Colonic mucosa (tissue), 4 donors: ENCODE results near the gene RASGEF1C. TPM values are rescaled to one million over a fixed set of nuclear protein-coding genes. Genes with fewer than 3 reads are reported as not detected.

Experiments used
- DNase-seq: peaks from one replicate; pipeline ENCODE4 v3.0.0-alpha.2; 2020
- H3K27ac ChIP-seq: fragments of 200-600 bp; one replicate; pipeline ENCODE4 v1.8.0; 2021
- H3K27me3 ChIP-seq: fragments of 200-600 bp; one replicate; pipeline ENCODE4 v1.8.0; 2021
- H3K36me3 ChIP-seq: fragments of 200-600 bp; one replicate; pipeline ENCODE4 v1.8.0; 2021
- H3K4me1 ChIP-seq: fragments of 200-600 bp; one replicate; pipeline ENCODE4 v1.8.0; 2021; ENCODE audit warnings: mild to moderate bottlenecking
- H3K4me3 ChIP-seq: fragments of 200-600 bp; one replicate; pipeline ENCODE4 v1.8.0; 2021
- H3K9ac ChIP-seq, 2 donors: one replicate each; pipeline ENCODE4 v1.7.0; 2013; ENCODE audit warnings: control low read depth in 2 of 2, low read depth in 2 of 2, low read length in 2 of 2
- H3K9me3 ChIP-seq: fragments of 200-600 bp; one replicate; pipeline ENCODE4 v1.8.0; 2021
- intact Hi-C: fragments of 100-400 bp; cut with DNase I; formaldehyde crosslinking; loops from one replicate; pipeline ENCODE4 v1.14.1; 2022
- total RNA-seq, 2 donors: library from RNA; stranded (reverse); fragmentation: NEBNext Ultra II Directional in 1 of 2; extraction: Animal tissue kit (Norgen Biotek cat#: 25700) in 1 of 2; gene quantifications; one replicate each; pipeline ENCODE4 v1.2.1, GENCODE V29; 2021
- TF ChIP-seq, protein P1 (sequence below): fragments of 200-600 bp; IDR thresholded peaks from one replicate; pipeline ENCODE4 v1.8.0; 2022; ENCODE audit warnings: antibody characterized with exemption, mild to moderate bottlenecking
- donor health status: healthy.
- donor health status: DM: no; HTN: no; CAD: no.
- donor health status: DM: no; HTN: no; CAD: no.

Gene RASGEF1C
- total RNA-seq, 2 donors from 2014 or later: 0.85 TPM; not detected in 1

DNA sequence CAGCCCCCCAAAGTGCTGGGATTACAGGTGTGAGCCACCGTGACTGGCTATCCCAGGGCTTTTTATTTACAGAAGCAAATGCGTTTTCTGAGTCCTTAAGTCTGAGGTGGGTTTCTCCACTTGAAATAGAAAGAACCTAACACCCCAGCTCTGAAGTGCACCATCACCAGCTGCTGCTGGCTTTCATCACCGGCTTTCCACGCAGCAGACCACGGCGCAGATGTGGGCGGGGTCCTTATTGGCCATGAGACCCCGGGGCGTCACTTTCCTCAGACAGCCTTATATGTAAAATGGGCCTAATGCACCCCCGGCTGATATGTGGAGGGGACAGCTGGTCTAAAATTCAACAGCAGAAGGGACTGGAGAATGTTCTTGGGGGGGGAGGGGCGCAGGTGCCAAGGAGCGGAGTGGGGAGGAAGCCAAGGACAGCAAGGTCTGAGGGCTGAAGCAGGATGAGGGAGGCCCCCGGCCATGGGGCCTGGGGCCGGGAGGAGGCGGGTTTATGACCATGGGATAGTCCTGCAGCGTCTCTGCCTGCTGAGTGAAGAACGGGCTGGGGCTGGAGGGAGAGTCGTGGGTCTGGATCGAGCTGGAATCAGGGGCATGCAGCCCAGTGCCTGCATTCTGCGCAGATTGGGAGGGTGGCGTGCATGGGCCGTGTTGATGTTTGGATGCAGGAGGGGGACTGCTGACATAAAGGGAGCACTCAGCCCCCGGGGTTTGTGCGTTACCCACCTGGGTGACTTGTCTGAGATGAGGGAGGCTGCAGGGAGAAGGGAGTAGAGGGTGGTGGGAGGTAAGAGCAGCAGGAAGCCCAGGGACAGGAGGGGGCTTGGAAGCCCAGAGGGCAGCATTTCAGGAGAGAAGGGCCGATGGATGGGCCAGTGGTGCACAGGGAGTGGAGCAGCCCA lies 30.2 kb downstream of the RASGEF1C start:
- Histone ChIP-seq H3K36me3 (no peaks in the 10 kb centered on the region), H3K4me3 (no peak overlapping the region), H3K9ac (no peak overlapping the region), H3K27me3 (no peaks in the 10 kb centered on the region), H3K27ac (no peak overlapping the region), H3K4me1 (no peaks in the 10 kb centered on the region), H3K9me3 (no peaks in the 10 kb centered on the region)
- intact Hi-C loops: no loop called here
- peak; percentile 7 for DNase-seq
- TF ChIP-seq, protein P1, sequence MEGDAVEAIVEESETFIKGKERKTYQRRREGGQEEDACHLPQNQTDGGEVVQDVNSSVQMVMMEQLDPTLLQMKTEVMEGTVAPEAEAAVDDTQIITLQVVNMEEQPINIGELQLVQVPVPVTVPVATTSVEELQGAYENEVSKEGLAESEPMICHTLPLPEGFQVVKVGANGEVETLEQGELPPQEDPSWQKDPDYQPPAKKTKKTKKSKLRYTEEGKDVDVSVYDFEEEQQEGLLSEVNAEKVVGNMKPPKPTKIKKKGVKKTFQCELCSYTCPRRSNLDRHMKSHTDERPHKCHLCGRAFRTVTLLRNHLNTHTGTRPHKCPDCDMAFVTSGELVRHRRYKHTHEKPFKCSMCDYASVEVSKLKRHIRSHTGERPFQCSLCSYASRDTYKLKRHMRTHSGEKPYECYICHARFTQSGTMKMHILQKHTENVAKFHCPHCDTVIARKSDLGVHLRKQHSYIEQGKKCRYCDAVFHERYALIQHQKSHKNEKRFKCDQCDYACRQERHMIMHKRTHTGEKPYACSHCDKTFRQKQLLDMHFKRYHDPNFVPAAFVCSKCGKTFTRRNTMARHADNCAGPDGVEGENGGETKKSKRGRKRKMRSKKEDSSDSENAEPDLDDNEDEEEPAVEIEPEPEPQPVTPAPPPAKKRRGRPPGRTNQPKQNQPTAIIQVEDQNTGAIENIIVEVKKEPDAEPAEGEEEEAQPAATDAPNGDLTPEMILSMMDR: no peak

DNA sequence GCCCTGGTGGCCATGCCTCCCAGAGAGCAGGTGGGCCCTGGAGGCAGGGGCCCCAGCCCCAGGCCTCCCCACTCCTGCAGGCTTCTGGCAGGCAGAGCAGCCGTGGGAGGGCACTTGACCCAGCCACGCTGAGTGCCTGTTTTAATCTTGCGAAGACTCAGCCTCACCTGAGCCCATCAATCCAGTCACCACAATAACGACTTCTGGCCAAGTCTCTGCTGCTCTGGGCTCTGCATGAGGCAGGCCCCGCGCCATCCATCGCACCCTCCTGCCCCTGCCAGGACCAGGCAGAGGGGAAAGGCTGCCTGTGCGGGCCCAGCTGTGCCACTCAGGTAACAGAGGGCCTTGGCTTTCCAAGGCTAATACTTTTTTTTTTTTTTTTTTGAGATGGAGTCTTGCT lies 32.8 kb downstream of the RASGEF1C start:
- Histone ChIP-seq H3K27me3 (no peaks in the 10 kb centered on the region), H3K36me3 (no peaks in the 10 kb centered on the region), H3K4me3 (no peak overlapping the region), H3K9ac (no peak overlapping the region), H3K4me1 (no peaks in the 10 kb centered on the region), H3K9me3 (no peaks in the 10 kb centered on the region), H3K27ac (no peak overlapping the region)
- TF ChIP-seq, protein P1: no peak
- intact Hi-C loops: no loop called here
- DNase-seq: peak; percentile 7

DNA sequence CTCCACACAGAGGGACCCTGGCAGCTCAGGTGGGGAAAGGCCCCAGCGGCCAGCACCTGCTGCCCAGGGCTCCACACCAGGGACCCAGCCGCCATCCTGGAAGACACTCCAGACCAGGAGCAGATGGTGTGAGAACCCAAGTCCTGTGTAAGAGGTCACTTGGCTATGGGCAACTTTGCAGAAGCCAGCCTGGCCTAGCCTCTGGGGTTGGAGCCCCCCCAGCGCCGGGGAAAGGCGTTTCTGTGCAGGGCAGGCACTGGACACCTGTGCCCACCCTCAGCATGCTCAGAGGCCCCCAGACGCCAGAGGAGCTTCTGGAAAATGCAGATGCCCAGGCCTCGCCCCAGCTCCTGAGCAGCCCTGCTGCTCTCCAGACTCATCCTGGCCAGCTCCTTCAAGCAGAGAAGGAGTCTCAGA lies 34.0 kb downstream of the RASGEF1C start:
- H3K9me3 ChIP-seq: no peaks in the 10 kb centered on the region
- peak; percentile 10 for DNase-seq
- TF ChIP-seq, protein P1: no peak
- H3K9ac ChIP-seq: no peak overlapping the region
- no peaks in the 10 kb centered on the region for H3K4me1 ChIP-seq
- intact Hi-C loops: no loop called here
- no peak overlapping the region for H3K4me3 ChIP-seq
- no peaks in the 10 kb centered on the region for H3K36me3 ChIP-seq
- H3K27me3 ChIP-seq: no peaks in the 10 kb centered on the region
- no peak overlapping the region for H3K27ac ChIP-seq

DNA sequence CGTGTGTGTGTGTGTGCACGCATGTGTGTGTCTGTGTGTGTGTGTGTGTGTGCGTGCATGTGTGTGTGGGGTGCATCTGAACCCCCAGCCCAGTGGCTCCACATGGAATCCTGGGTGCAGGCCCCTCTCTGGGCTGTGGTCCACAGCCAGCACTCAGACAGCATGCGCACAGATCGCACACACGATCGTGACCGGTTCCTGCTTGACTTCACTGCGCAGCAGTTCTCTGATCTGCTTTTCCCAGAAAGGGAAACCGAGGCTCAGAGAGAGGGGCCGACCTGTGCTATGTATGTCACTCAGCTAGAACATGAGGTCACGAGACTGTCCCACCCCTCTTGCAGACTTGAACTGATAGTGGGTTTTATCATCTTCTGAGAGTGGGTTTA lies 34.4 kb downstream of the RASGEF1C start:
- Histone ChIP-seq H3K4me3 (no peak overlapping the region), H3K9me3 (no peaks in the 10 kb centered on the region), H3K27me3 (no peaks in the 10 kb centered on the region), H3K9ac (no peak overlapping the region), H3K4me1 (no peaks in the 10 kb centered on the region), H3K36me3 (no peaks in the 10 kb centered on the region), H3K27ac (no peak overlapping the region)
- intact Hi-C loops: no loop called here
- DNase-seq: peak; percentile 0
- TF ChIP-seq, protein P1: no peak

DNA sequence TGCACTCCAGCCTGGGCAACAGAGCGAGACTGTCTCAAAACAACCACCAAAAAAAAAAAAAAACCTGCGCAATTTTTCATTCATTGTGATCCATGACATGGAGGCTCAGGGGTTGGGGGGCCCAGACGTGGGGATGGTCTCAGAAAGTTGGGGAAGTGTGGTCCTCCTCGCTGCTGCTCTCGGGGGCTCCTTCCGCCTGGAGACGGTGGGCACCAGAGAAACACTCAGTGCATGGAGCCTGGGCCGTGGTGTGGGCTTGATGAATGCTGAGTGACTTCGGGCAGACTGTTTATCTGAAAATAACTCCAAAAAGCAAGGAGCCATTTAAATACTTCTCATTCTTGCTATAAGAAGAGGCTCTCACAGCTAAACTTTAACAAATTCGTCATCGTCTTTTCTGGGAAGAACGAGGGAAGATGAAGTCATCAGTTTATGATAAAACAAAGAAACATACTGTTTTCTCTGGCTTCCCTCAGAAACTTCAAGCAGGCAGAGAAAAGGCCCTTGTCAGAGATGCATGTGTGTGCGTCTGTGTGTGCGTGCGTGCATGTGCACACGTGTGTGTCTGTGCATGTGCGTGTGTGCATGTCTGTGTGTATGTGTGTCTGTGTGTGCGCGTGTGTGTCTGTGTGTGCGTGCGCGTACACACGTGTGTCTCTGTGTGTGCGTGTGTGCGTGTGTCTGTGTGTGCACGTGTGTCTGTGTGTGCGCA lies 35.0 kb downstream of the RASGEF1C start:
- TF ChIP-seq, protein P1: no peak

More for the DNA sequence above, 35.0 kb downstream of the RASGEF1C start:
- intact Hi-C loops: no loop called here
- DNase-seq: peak; percentile 10
- Histone ChIP-seq H3K27me3 (no peaks in the 10 kb centered on the region), H3K9ac (no peak overlapping the region), H3K4me3 (no peak overlapping the region), H3K27ac (no peak overlapping the region), H3K4me1 (no peaks in the 10 kb centered on the region), H3K36me3 (no peaks in the 10 kb centered on the region), H3K9me3 (no peaks in the 10 kb centered on the region)
